H1 (cell line): Measurements from ENCODE around the gene CHST11. TPM values are rescaled to one million over a fixed set of nuclear protein-coding genes. Genes with fewer than 3 reads are reported as not detected.

Source experiments
- TAF7 ChIP-seq: optimal IDR thresholded peaks from 2 replicates; pipeline ENCODE3; 2011; ENCODE audit warnings: low read depth, mild to moderate bottlenecking, inconsistent platforms, low read length, moderate library complexity, borderline replicate concordance
- polyA plus RNA-seq, 7 experiments: library from polyadenylated mRNA; depleted of rRNA in 3 of 7; stranded (reverse) in 5 of 7; unstranded in 2 of 7; fragments of >200 nt in 5 of 7; fragments of 200-250 nt in 2 of 7; gene quantifications; 1 replicate in 5 of 7; 2 replicates in 1 of 7; 4 replicates in 1 of 7; pipeline versions ENCODE4 v1.2.1 to v1.2.3, GENCODE V29; 2011 to 2013; ENCODE audit warnings: missing spikeins in 2 of 7, mixed read lengths in 2 of 7
- total RNA-seq: library from RNA; stranded (reverse); fragmentation: NEBNext Ultra II Directional; extraction: Animal tissue kit (Norgen Biotek cat#: 25700); gene quantifications from 2 replicates; pipeline ENCODE4 v1.2.1, GENCODE V29; 2021

Gene CHST11
- total and polyA plus RNA-seq, 2 of the 8 experiments (the other 6 are each of a cell fraction or from before 2014, with no cell fraction given), result 14.4 to 20.8 TPM

- no peak for TF ChIP-seq TAF7
Observed at GRCh38 chr12:104720339-104721038, 263.7 kb downstream of the CHST11 start (continued).
